Measurements from ENCODE around the gene SUSD4.

The SUSD4 gene

GRCh38 chr1:223340637-223341036 is 23.3 kb downstream of the SUSD4 start:
- H3K9ac ChIP-seq (ENCODE audit: low read depth, low read length) = no peak overlapping the region
- H3K4me1 ChIP-seq (ENCODE audit: insufficient read depth, low read length) = no peaks in the 10 kb centered on the region; the same call in 1 of the 2 replicates
- H3K27ac ChIP-seq (ENCODE audit: low read depth, low read length) = no peak overlapping the region
- H3K36me3 ChIP-seq (ENCODE audit: insufficient read depth, low read length) = no peaks in the 10 kb centered on the region
- H3K4me3 ChIP-seq (ENCODE audit: low read length) = no peak overlapping the region
- H3K27me3 ChIP-seq (ENCODE audit: insufficient read depth, low read length) = no peaks in the 10 kb centered on the region
- H3K9me3 ChIP-seq (ENCODE audit: insufficient read depth, low read depth, low read length) = no peaks in the 10 kb centered on the region
- 100% methylated on average over 3 of the region's 3 CpGs for WGBS

GRCh38 chr1:223339861-223340260 is 24.1 kb downstream of the SUSD4 start:
- Histone ChIP-seq H3K4me1 (ENCODE audit: insufficient read depth, low read length) (no peaks in the 10 kb centered on the region; the same call in 1 of the 2 replicates), H3K9ac (ENCODE audit: low read depth, low read length) (no peak overlapping the region), H3K27me3 (ENCODE audit: insufficient read depth, low read length) (no peaks in the 10 kb centered on the region), H3K36me3 (ENCODE audit: insufficient read depth, low read length) (no peaks in the 10 kb centered on the region), H3K27ac (ENCODE audit: low read depth, low read length) (no peak overlapping the region), H3K4me3 (ENCODE audit: low read length) (no peak overlapping the region), H3K9me3 (ENCODE audit: insufficient read depth, low read depth, low read length) (no peaks in the 10 kb centered on the region)
- 77% methylated on average over 7 of the region's 7 CpGs for WGBS

DNA sequence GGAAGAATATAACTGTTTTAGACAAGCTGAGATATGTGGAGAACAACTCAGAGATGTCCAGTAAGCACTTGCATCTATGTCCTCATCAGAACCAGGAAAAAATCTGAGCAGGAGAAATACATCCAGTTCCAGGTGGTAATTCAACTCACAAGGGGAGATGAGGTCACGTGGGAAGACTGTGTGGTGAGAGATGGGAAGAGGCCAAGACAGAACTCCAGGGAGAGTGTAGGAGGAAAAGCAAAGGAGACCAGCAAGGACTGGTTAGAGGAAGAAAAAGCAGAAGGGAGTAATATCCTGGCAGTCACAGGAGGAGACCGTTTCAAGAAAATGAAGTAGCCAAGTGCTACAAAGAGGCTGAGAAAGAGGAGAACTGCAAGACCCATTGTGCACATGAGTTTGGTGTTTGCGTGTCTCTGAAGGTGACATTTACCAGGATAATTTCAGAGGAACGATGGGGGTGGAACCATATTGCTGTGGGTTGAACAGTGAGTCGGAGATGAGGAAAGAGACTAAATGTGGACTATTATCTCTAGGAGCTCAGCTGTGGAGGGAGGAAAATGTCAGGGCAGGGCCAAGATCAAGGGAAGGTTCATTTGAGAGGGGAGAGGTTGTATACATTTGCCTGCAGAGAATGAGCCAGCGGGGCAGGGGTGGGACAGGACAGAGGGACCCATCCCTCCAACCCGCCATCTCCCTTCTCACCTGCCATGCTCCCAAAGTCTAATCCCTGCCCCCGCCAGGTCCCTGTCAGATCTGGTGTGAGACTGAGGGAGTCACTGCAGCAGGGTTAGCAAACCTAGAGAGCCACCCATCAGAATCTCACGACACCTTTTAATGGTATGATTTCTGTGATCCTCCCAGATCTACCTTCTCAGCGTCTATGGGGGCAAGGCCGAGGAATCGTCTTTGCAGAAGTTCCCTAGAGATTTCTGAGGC is 24.9 kb downstream of the SUSD4 start:
- no peaks in the 10 kb centered on the region for H3K27me3 ChIP-seq (ENCODE audit: insufficient read depth, low read length)
- H3K36me3 ChIP-seq (ENCODE audit: insufficient read depth, low read length) = no peaks in the 10 kb centered on the region
- H3K9ac ChIP-seq (ENCODE audit: low read depth, low read length) = no peak overlapping the region
- no peak overlapping the region for H3K4me3 ChIP-seq (ENCODE audit: low read length)
- H3K4me1 ChIP-seq (ENCODE audit: insufficient read depth, low read length) = no peaks in the 10 kb centered on the region; the same call in 1 of the 2 replicates
- 92% methylated on average over 12 of the region's 12 CpGs for WGBS
- H3K9me3 ChIP-seq (ENCODE audit: insufficient read depth, low read depth, low read length) = no peaks in the 10 kb centered on the region
- H3K27ac ChIP-seq (ENCODE audit: low read depth, low read length) = no peak overlapping the region

GRCh38 chr1:223337174-223337869 is 26.7 kb downstream of the SUSD4 start:
- Histone ChIP-seq H3K27ac (ENCODE audit: low read depth, low read length) (no peak overlapping the region), H3K4me1 (ENCODE audit: insufficient read depth, low read length) (no peaks in the 10 kb centered on the region; the same call in 1 of the 2 replicates), H3K4me3 (ENCODE audit: low read length) (no peak overlapping the region), H3K36me3 (ENCODE audit: insufficient read depth, low read length) (no peaks in the 10 kb centered on the region), H3K27me3 (ENCODE audit: insufficient read depth, low read length) (no peaks in the 10 kb centered on the region), H3K9me3 (ENCODE audit: insufficient read depth, low read depth, low read length) (no peaks in the 10 kb centered on the region), H3K9ac (ENCODE audit: low read depth, low read length) (no peak overlapping the region)
- 81% methylated on average over 6 of the region's 6 CpGs for WGBS

- Histone ChIP-seq H3K27ac (ENCODE audit: low read depth, low read length) (no peak overlapping the region), H3K4me1 (ENCODE audit: insufficient read depth, low read length) (peaks cover 7% of the 10 kb centered on the region; the same call in 1 of the 2 replicates), H3K9ac (ENCODE audit: low read depth, low read length) (no peak overlapping the region), H3K27me3 (ENCODE audit: insufficient read depth, low read length) (no peaks in the 10 kb centered on the region), H3K9me3 (ENCODE audit: insufficient read depth, low read depth, low read length) (no peaks in the 10 kb centered on the region), H3K36me3 (ENCODE audit: insufficient read depth, low read length) (no peaks in the 10 kb centered on the region), H3K4me3 (ENCODE audit: low read length) (no peak overlapping the region)
- 80% methylated on average over 1 of the region's 2 CpGs for whole genome bisulfite sequencing
Measured at GRCh38 chr1:223334156-223334555, 29.8 kb downstream of the SUSD4 start.

GRCh38 chr1:223332997-223333396 is 31.0 kb downstream of the SUSD4 start:
- 93% methylated on average over 7 of the region's 7 CpGs for WGBS
- Histone ChIP-seq H3K27ac (ENCODE audit: low read depth, low read length) (no peak overlapping the region), H3K4me1 (ENCODE audit: insufficient read depth, low read length) (peaks cover 7% of the 10 kb centered on the region; the same call in 1 of the 2 replicates), H3K4me3 (ENCODE audit: low read length) (no peak overlapping the region), H3K36me3 (ENCODE audit: insufficient read depth, low read length) (no peaks in the 10 kb centered on the region), H3K9me3 (ENCODE audit: insufficient read depth, low read depth, low read length) (no peaks in the 10 kb centered on the region), H3K27me3 (ENCODE audit: insufficient read depth, low read length) (no peaks in the 10 kb centered on the region), H3K9ac (ENCODE audit: low read depth, low read length) (no peak overlapping the region)

GRCh38 chr1:223331929-223332328 is 32.0 kb downstream of the SUSD4 start:
- Histone ChIP-seq H3K36me3 (ENCODE audit: insufficient read depth, low read length) (no peaks in the 10 kb centered on the region), H3K27ac (ENCODE audit: low read depth, low read length) (no peak overlapping the region), H3K27me3 (ENCODE audit: insufficient read depth, low read length) (no peaks in the 10 kb centered on the region), H3K9me3 (ENCODE audit: insufficient read depth, low read depth, low read length) (no peaks in the 10 kb centered on the region), H3K9ac (ENCODE audit: low read depth, low read length) (no peak overlapping the region), H3K4me1 (ENCODE audit: insufficient read depth, low read length) (0 out of 2 replicates have a peak, but pooled peaks cover 7% of the 10 kb centered on the region), H3K4me3 (ENCODE audit: low read length) (no peak overlapping the region)
- whole genome bisulfite sequencing = 91% methylated on average over 1 of the region's 1 CpG

- Histone ChIP-seq H3K4me1 (ENCODE audit: insufficient read depth, low read length) (0 out of 2 replicates have a peak, but pooled peaks cover 7% of the 10 kb centered on the region), H3K27ac (ENCODE audit: low read depth, low read length) (no peak overlapping the region), H3K9ac (ENCODE audit: low read depth, low read length) (no peak overlapping the region), H3K9me3 (ENCODE audit: insufficient read depth, low read depth, low read length) (no peaks in the 10 kb centered on the region), H3K27me3 (ENCODE audit: insufficient read depth, low read length) (no peaks in the 10 kb centered on the region), H3K4me3 (ENCODE audit: low read length) (no peak overlapping the region), H3K36me3 (ENCODE audit: insufficient read depth, low read length) (no peaks in the 10 kb centered on the region)
- WGBS = 75% methylated on average over 4 of the region's 4 CpGs
Measured at GRCh38 chr1:223331301-223331700, 32.7 kb downstream of the SUSD4 start.

DNA sequence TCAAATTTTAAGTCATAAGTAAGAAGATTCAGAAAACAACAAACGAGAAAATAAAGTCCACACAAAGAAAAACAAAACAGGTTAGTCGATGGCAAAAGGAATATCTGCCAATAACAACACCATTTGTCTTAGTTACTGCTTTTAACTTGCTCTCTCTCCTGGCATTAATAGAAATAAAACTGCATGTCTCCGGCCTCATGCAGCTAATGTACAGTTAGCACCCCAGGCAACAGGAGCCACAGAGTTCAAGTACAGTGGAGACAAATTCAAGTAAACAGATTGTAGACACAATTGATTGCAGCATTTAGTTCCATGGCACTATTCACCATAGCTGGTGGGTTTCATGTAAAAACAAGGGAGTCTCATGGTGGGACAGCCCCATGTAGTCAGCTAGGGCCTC is 33.5 kb downstream of the SUSD4 start:
- Histone ChIP-seq H3K9me3 (ENCODE audit: insufficient read depth, low read depth, low read length) (no peaks in the 10 kb centered on the region), H3K27me3 (ENCODE audit: insufficient read depth, low read length) (no peaks in the 10 kb centered on the region), H3K27ac (ENCODE audit: low read depth, low read length) (no peak overlapping the region), H3K4me3 (ENCODE audit: low read length) (no peak overlapping the region), H3K4me1 (ENCODE audit: insufficient read depth, low read length) (0 out of 2 replicates have a peak, but pooled peaks cover 7% of the 10 kb centered on the region), H3K36me3 (ENCODE audit: insufficient read depth, low read length) (no peaks in the 10 kb centered on the region), H3K9ac (ENCODE audit: low read depth, low read length) (no peak overlapping the region)
- WGBS = 91% methylated on average over 3 of the region's 3 CpGs

DNA sequence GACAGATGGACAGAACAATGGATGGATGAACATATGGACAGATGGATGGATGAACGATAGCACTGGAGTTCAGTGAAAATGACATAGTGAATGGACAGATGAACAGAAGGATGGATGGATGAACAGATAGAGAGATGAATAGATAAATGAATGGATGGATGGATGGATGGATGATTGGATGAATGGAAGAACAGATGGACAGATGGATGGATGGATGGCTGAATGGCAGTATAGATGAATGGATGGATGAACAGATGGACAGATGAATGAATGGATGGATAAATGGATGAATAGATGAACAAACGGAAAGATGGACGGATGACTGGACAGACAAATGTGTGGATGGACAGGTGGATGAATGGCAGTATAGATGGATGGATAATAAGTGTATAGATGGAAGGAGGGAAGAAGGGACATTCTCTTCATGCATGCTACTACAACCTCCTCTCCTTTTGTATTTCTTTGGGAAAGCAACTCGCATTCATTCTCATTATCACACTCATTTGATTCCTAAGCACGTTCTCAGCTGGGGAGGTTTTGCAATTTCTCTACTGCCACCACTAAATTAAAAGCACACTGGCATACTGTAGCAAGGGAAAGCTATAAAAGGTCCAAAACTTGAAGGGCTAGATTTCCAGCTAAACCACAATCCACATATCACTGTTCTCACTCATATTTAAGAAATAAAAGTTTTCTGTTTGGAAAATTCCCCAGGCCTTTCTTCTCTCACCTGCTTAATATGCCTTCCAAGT is 34.1 kb downstream of the SUSD4 start:
- H3K4me1 ChIP-seq (ENCODE audit: insufficient read depth, low read length) = 0 out of 2 replicates have a peak, but pooled peaks cover 7% of the 10 kb centered on the region
- H3K4me3 ChIP-seq (ENCODE audit: low read length) = no peak overlapping the region
- no peak overlapping the region for H3K27ac ChIP-seq (ENCODE audit: low read depth, low read length)
- WGBS = 88% methylated on average over 5 of the region's 5 CpGs
- H3K36me3 ChIP-seq (ENCODE audit: insufficient read depth, low read length) = no peaks in the 10 kb centered on the region
- H3K27me3 ChIP-seq (ENCODE audit: insufficient read depth, low read length) = no peaks in the 10 kb centered on the region
- H3K9ac ChIP-seq (ENCODE audit: low read depth, low read length) = no peak overlapping the region
- no peaks in the 10 kb centered on the region for H3K9me3 ChIP-seq (ENCODE audit: insufficient read depth, low read depth, low read length)

All from HUES64 (cell line).